Mesenteric fat pad (tissue), 1 donor: ENCODE results near the gene BRD9. TPM values are rescaled to one million over a fixed set of nuclear protein-coding genes. Genes with fewer than 3 reads are reported as not detected.
"Not testable (repeated sequence)": the region's sequence is repeated elsewhere in the genome, so short reads cannot be mapped to it uniquely, and the experiment has no call there.

Experiments used
- DNase-seq: peaks from one replicate; pipeline ENCODE4 v3.0.0-alpha.2; 2020; ENCODE audit warnings: low spot score
- total RNA-seq: library from RNA; stranded (reverse); fragmentation: NEBNext Ultra II Directional; extraction: Animal tissue kit (Norgen Biotek cat#: 25700); gene quantifications from one replicate; pipeline ENCODE4 v1.2.1, GENCODE V29; 2021
- donor health status: DM: yes; HTN: yes; CAD: no.

The BRD9 gene
- total RNA-seq, 1 donor from 2014 or later: 38.2 TPM

- DNase-seq: no peak
Observed at GRCh38 chr5:880816-881550, 11.6 kb downstream of the BRD9 start.

DNA sequence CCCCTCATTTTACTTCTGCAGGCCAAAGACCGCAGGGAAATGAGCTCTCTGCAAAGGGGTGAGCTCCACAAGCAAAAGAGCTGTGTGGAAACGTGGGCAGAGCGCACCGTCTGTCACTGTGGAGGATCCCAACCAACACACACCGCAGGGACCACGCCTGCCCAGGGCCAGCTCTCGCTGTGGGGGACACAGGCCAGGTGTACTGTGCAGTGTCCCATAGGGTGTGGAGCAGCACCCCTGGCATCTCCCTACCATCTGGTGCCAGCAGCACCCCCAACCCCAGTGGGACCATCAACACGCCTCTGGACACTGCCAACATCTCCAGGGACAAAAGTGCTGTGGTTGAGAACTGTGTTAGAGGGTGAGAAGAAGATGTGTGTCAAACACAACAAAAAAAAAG lies 13.9 kb downstream of the BRD9 start:
- DNase-seq: not testable (repeated sequence)

DNA sequence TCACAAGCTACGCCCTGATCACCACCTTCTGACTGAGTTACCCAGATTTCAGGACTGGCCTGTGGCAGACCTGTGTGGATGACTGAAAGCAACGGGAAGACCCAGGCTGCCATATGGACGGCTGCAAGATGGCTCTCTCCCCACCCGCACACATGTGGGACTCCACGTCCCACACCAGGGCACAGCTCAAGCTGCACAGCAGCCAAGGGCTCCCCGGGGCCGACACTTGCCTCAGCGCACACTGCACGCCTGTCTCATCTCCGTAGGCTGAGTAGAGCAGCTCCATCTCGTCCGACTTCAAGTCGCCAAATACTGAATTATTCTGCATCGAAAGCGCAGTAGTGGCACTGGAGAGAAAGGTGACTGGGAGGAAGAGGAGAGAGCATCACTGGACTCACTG lies 14.5 kb downstream of the BRD9 start:
- no peak for DNase-seq

DNA sequence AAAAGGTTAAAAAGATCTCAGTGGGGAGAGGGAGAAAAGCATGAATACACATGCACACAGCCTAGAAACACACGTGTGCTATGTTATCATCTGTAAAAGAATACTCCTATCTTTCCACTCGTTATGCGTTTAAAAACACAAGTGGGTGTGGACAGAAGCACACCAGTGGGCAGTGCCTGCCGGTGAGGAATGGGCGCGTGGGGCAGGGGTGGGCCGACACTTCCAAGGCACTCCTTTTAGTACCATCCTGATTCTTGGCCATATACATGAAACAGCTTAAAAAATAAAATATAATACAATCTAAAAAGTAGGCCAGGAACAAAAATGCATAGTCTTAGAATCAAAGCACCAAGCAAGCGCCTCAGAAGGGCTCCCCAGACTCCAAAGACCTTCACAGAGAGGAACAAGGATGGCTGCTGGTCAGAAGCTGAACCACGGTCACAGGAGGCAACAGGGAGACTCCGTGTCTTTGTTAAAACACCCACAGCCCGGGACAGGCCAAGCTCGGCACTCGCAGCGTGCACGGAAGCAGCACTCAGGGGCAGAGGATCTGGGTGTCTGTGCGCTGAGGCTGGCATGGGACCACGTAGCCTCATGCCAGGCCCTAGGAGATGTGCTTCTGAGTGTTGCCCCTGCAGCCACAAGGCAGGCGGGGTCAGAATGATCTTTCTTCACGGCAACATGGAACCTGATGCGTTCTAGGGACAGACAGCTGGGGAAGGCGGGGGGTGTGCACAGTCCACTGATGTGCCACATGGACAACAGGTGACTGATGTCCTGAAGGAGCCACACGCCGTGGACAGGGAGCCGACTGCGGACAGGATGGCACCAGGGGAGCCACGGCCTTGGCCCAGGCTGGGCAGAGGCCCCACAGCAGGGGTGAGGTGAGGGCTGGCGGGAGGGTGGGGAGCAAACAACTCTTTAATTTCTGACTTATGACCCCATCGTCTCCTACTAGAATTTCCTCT lies 15.9 kb downstream of the BRD9 start:
- DNase-seq: no peak

DNA sequence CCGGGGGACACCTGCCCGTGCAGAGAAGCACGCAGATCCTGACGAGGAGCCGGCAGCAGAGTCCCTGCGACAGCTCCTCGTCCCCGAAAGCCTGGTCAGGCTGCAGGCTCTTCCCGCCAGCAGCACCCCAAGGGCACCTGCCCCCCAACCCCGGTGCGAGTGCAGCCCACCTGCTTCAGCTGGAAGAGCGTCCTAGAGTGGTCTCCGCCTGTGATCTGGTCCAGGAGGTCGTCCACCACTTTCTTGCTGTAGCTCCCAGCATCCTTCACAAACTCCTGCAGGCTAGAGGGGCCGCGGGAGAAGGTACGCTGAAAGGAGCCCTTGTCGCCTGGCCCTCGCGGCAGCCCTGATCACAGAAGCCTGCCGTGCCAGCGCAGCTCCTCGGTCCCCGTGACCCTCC lies 16.7 kb downstream of the BRD9 start:
- no peak for DNase-seq

DNA sequence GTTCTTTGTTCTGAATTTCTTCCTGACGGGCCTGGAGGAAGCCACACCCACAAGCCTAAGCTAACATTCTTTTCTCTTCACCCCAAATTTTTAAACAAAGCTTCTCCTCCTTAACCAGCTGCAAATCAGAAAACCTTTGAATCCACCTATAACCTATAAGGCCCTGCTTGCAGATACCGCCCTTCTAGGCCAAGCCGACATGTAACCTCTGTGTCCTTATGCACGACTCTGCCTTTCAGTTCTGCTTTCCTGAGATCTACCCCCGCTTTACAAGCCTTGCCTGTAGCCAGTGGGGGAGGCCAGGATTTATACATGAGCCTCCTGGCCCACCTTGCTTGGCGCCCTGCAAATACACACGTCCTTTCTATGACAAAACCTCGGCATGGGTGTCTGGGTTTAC lies 19.3 kb downstream of the BRD9 start:
- DNase-seq: no peak

DNA sequence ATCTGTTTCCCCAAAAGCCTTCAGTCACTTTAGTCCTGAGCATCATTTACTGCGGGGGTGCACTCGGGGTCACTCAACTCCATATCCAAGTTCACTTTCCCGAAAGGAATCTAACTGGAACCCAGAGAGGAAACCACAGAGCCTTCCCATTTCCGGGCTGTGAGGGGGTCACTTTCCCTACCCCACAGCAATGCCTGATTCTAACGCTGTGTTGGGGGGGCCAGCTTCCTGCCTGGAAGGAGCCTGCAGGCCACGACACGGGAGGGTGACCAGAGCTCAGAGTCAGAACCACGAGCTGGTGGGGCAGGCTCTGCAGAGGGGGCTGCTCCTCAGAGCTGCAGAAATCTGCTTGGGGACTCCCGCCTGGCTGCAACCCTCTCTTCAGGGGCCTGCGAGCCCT lies 20.3 kb downstream of the BRD9 start:
- DNase-seq: no peak

GRCh38 chr5:871596-872298 lies 20.9 kb downstream of the BRD9 start:
- no peak for DNase-seq

- DNase-seq: no peak
Observed at GRCh38 chr5:870956-871355, 21.6 kb downstream of the BRD9 start.

DNA sequence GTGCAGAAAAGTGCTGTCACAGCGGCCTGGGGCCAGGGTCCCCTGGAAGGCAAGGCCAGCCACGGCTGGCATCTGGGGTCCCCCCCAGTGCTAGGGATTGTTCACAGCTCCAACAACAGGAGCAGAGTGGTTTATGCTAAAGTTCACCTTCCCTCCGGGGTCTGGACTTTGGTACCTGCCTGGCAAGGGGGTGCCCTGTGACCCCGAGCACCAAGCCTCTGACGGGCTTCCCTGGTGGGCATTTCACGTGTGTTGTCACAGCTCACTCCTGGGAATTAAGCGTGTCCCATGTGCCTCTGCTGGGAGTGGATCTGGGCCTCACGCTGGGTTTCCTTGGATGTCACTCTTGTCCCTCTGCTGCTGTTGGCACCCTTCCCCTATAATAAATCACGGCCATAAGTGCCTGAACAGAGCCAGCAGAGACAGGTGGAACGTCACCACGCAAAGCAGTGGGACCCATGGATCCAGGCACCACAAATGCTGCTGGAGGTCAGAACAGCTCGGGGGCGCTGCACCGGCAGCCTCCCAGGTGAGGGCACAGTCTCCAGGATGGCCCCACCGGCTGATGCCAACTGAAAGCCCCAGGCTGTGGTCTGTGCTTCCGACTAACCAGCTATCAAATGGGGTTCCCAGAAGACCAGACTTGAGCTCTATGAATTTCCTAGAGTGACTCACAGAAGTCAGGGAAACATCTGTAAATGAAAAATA lies 24.0 kb downstream of the BRD9 start:
- DNase-seq: no peak

GRCh38 chr5:867300-867870 lies 25.2 kb downstream of the BRD9 start:
- DNase-seq: no peak

DNA sequence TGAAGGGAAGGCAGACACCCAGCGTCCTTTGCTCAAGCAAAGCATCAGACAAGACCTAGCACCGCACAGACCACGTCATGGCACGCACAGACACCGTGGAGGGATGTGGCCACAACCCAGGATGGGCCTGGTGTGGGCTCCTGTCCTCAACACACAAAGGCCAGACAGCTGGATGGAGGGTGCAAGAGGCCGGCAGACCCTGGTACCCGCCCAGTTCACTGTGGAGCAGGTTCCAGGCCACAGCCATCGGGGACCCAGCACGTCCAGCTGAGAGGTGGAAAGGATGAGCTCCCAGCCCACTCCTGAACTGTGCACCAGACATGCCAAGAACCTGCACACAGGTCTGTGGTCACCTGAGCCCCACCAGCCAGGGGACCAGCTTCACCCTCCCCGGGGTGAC lies 26.8 kb downstream of the BRD9 start:
- no peak for DNase-seq

DNA sequence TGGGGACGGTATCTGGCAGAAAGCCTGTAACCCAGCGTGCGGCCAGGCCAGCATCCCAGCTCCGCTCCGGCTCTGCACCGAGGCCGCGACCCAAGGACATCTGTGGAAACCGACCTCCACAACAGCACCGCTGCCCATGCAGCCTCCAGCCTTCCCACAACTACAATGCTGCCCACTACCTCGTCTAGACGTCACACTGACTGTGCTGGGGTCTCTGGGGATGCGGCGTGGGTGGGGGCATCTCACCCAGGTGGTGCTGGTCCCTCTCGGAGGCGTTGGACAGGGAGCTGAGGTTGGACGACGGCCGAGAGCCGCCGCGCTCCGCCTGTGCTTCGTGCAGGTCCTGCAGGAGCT lies 27.5 kb downstream of the BRD9 start:
- no peak for DNase-seq

GRCh38 chr5:864492-865167 lies 28.0 kb downstream of the BRD9 start:
- no peak for DNase-seq

DNA sequence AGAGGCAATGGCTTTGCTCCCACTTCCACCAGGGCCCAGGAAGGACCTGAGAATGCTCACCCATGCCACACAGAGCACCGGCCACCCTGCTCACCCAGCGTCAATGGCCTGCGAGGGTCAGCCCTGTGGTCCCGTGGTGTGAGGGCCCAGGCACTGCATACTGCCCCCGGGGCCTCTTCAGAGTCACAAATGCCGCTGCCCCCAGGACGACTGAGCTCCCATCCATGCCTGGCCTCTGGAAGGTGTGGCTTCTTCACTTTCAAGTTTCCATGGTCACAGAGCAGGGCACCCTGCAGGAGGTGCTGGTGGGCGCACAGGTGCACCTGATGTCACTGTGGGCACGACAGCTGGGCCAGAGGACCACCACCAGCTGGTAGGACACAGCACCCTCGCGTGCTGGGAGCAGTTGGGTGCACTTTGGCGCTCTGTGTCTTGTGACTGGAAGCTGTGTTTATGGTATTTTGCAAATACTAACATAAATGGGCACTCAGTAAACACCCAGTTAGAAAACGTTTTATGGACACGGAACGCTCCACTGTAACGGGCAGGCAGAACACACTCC lies 29.3 kb downstream of the BRD9 start:
- no peak for DNase-seq

DNA sequence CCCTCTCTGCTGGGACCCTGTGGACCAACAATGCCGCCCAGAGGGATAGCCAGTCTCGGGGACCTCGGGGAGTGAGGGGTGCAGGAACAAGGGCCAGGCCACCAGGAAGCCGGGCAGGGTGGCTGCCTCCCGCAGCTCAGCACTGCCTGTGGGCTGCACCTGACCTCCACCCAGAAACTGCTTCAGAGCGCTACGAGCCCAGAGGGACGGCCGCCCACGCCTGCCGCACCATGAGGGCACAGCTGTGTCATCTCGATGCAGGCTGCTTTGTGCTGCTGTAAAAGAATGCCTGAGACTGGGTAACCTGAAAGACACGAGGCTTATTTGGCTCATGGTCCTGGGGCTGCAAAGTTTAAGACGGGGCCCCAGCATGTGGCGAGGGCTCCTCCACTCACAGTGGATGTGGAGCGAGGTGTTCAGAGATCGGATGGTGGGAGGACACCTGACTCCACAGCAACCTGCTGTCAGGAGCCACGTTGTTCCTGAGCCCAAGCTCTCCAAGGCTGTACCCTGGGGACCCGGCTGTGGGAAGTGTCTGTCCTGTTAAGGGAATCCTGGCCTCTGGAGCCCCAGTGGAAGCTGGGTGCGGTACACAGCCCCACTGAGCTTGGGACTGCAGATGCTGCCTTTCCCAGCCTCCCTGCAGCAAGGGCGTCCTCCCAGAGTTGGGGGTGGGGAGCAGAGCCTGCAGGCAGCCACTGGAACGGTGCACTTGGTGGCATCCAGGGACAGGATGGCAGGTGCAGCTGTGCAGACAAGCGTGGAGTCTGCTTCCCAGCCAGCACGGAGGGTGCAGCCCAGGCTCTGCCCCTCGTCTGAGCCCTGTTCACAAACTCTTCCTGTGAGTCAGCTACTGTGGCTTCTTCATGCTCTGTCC lies 30.0 kb downstream of the BRD9 start:
- DNase-seq: no peak

DNA sequence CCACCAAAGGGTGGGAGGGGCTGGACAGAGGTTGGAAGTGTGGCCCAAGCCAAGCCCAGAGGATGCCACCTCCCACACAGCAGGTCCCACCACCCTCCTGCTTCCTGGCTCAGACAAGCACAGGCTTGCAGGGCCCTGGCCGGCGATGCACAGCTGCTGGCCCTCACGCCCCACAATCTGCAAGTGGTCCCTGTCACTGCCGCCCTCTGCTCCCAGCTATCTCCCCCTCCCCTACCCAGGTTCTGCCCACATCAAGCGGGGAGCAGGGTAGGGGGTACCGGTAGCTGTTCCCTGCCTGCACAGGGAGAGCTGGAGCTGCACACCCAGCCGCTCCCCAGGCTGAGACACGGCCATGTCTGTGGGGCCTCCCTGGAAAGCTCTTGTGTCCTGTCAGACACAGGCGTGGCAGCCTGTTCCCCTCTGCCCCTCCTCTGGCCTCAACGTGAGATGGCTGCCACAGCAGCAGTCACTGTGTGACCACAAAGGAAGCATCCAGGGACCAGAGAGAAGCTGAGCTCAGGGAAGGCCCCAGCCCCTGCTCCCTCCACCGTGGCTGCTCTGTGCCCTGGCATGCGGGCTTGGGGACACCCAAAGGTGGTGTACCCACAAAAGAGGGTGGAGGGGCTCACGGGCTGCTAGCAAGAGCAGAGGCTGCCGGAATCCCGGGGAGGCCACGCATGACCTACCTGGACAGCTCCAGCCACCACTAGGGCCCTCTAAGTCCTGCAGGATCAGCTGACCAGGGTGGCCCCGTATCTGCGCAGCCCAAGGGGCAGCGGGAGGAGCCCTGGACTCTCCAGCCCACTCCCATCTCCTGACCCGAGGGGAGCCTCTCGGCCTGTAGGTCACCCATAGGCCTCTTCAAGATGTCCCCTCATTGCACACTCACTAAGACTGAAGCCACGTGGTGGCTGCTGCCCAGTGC lies 30.9 kb downstream of the BRD9 start:
- no peak for DNase-seq
